Activated T-cell treated with anti-CD3 and anti-CD28 coated beads, Interleukin-2, amount 50 U/mL, for 72 hours (primary cell): ENCODE data around the gene CYP2W1. TPM values are rescaled to one million over a fixed set of nuclear protein-coding genes. Genes with fewer than 3 reads are reported as not detected.

Experiments used
- ATAC-seq, 2 donors: fragments of 150-1000 bp; cut with Tn5 transposase; replicated peaks in 1 of 2; 2 replicates each; pipeline ENCODE4 v1.10.0; 2021; ENCODE audit warnings: moderate library complexity in 2 of 2, mild to moderate bottlenecking in 1 of 2
- DNase-seq, 2 donors: peaks; one replicate each; pipeline ENCODE4 v3.0.0; 2021 to 2022; ENCODE audit warnings: mixed read lengths in 1 of 2
- H3K27ac Mint-ChIP-seq: one replicate; pipeline ENCODE4 v1.8.0; 2022; ENCODE audit warnings: mild to moderate bottlenecking, moderate library complexity, mixed read lengths
- H3K27me3 Mint-ChIP-seq: one replicate; pipeline ENCODE4 v1.8.0; 2022; ENCODE audit warnings: low read depth, mixed read lengths
- H3K36me3 Mint-ChIP-seq, 2 donors: one replicate each; pipeline ENCODE4 v1.8.0; 2022; ENCODE audit warnings: mixed read lengths in 2 of 2, mild to moderate bottlenecking in 1 of 2; ENCODE audit not compliant: insufficient read depth in 2 of 2
- H3K4me1 Mint-ChIP-seq: one replicate; pipeline ENCODE4 v1.8.0; 2022; ENCODE audit warnings: low read depth, mixed read lengths
- H3K4me3 Mint-ChIP-seq, 2 donors: one replicate each; pipeline ENCODE4 v1.8.0; 2022; ENCODE audit warnings: mild to moderate bottlenecking in 2 of 2, mixed read lengths in 2 of 2, moderate library complexity in 2 of 2
- H3K9me3 Mint-ChIP-seq, 2 donors: one replicate each; pipeline ENCODE4 v1.8.0; 2022; ENCODE audit warnings: mixed read lengths in 2 of 2
- total RNA-seq, 2 donors: library from RNA; stranded (reverse); gene quantifications; one replicate each; pipeline ENCODE4 v1.2.3, GENCODE V29; 2022

The CYP2W1 gene
- total RNA-seq, 2 donors from 2014 or later = not detected

GRCh38 chr7:966291-967069 lies 16.5 kb upstream of the CYP2W1 start:
- DNase-seq (no peak), ATAC-seq (no peak)
- Mint-ChIP-seq H3K9me3 (no peaks in the 10 kb centered on the region), H3K27ac (no peak overlapping the region), H3K36me3 (peaks cover 2 to 14% of the 10 kb centered on the region in 2 donors), H3K27me3 (no peaks in the 10 kb centered on the region), H3K4me1 (peaks cover 13% of the 10 kb centered on the region), H3K4me3 (no peak overlapping the region)

DNA sequence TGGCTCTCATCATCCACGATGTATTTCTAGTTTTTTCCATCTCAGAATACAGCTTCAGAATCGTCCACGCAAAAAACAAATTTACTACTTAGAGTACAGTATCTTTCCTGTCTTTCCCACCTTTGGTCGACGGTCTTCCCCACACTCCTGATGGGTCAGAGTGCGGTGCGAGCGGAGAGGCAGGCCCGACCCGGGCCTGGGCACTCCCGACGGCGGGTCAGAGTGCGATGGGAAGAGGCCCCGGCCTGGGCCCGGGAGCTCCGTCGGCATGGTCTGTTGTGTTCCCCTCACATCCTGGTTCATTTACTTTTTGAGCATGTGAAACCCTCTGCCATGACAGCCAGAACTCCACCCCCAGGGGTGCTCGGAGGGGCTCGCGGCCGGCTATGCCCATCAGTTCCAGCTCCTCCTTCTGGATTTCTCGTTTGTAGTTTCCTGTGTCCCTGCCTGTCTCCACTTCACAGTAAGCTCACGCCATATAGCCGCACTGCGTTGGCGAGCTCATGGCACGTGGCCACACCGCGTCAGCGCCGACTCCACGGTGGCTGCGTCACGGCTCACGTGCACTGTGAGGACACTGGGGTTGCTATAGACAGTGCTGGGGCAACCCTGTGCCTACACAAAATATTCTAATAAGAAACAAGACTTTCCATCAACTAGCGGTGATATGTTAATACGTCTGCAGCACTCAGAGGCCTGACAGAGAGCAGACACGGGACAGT lies 15.5 kb upstream of the CYP2W1 start:
- H3K27ac Mint-ChIP-seq = no peak overlapping the region
- H3K4me1 Mint-ChIP-seq = peaks cover 21% of the 10 kb centered on the region
- ATAC-seq = peak in 1 of 2 donors; percentile 6
- no peak for DNase-seq
- no peak overlapping the region for H3K4me3 Mint-ChIP-seq
- H3K36me3 Mint-ChIP-seq = peaks cover 2 to 19% of the 10 kb centered on the region in 2 donors
- H3K27me3 Mint-ChIP-seq = no peaks in the 10 kb centered on the region
- no peaks in the 10 kb centered on the region for H3K9me3 Mint-ChIP-seq

GRCh38 chr7:968205-969105 lies 14.5 kb upstream of the CYP2W1 start:
- Mint-ChIP-seq H3K4me3 (no peak overlapping the region), H3K4me1 (peaks cover 29% of the 10 kb centered on the region), H3K9me3 (no peaks in the 10 kb centered on the region), H3K27ac (no peak overlapping the region), H3K36me3 (peaks cover 2 to 22% of the 10 kb centered on the region in 2 donors), H3K27me3 (no peaks in the 10 kb centered on the region)
- DNase-seq (no peak), ATAC-seq (peak in 1 of 2 donors; percentile 2)

- ATAC-seq = no peak
- H3K27ac Mint-ChIP-seq = no peak overlapping the region
- no peaks in the 10 kb centered on the region for H3K9me3 Mint-ChIP-seq
- H3K4me1 Mint-ChIP-seq = peaks cover 36% of the 10 kb centered on the region
- no peaks in the 10 kb centered on the region for H3K27me3 Mint-ChIP-seq
- no peak for DNase-seq
- no peak overlapping the region for H3K4me3 Mint-ChIP-seq
- peaks cover 2 to 22% of the 10 kb centered on the region in 2 donors for H3K36me3 Mint-ChIP-seq
These were observed 13.6 kb upstream of the CYP2W1 start for GRCh38 chr7:969403-969802.

- Mint-ChIP-seq H3K4me3 (no peak overlapping the region), H3K4me1 (peaks cover 37% of the 10 kb centered on the region), H3K9me3 (no peaks in the 10 kb centered on the region), H3K36me3 (peaks cover 2 to 21% of the 10 kb centered on the region in 2 donors), H3K27ac (peak overlapping the region; percentile 16), H3K27me3 (no peaks in the 10 kb centered on the region)
- no peak for DNase-seq
- ATAC-seq = no peak
These were observed 12.2 kb upstream of the CYP2W1 start for GRCh38 chr7:970744-971143.

- H3K9me3 Mint-ChIP-seq = no peaks in the 10 kb centered on the region
- ATAC-seq (no peak), DNase-seq (no peak)
- peak overlapping the region; percentile 68 for H3K27ac Mint-ChIP-seq
- no peaks in the 10 kb centered on the region for H3K27me3 Mint-ChIP-seq
- H3K36me3 Mint-ChIP-seq = peaks cover 2 to 21% of the 10 kb centered on the region in 2 donors
- no peak overlapping the region for H3K4me3 Mint-ChIP-seq
- peaks cover 31% of the 10 kb centered on the region for H3K4me1 Mint-ChIP-seq
These were observed 10.9 kb upstream of the CYP2W1 start for GRCh38 chr7:972110-972509.

DNA sequence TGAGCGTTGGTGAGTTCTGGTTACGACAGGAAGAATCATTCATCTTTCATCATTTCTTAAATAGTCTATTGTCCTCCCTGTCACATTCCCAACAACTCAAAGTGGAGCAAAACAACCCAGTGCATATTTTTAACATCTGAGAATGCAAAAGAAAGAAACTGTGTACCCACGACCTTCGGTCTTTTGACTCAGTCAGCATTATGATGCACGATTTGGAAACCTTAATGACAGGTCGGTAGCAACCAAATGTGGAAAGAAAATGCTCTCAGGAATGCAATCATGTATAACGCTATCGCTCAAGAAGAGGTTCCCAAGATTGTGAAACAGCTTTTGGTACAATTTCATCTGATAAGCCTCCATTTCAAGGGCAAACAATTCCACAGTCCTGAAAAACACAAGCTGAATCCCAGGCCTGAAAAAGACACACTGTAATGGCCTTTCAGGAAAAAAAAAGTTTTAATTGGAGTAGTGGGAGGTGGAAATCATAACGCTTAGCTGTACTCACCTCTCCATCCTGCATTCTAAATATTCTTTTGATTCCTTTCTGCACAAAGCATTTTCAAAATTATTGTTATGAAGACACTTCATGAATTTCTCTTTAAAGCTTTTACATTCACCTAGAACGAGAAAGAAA lies 10.2 kb upstream of the CYP2W1 start:
- H3K4me1 Mint-ChIP-seq = peaks cover 31% of the 10 kb centered on the region
- peak overlapping the region; percentile 68 for H3K27ac Mint-ChIP-seq
- H3K9me3 Mint-ChIP-seq = no peaks in the 10 kb centered on the region
- DNase-seq (no peak), ATAC-seq (no peak)
- no peaks in the 10 kb centered on the region for H3K27me3 Mint-ChIP-seq
- H3K36me3 Mint-ChIP-seq = peaks cover 2 to 18% of the 10 kb centered on the region in 2 donors
- H3K4me3 Mint-ChIP-seq = peak overlapping the region; percentile 59 to 68

DNA sequence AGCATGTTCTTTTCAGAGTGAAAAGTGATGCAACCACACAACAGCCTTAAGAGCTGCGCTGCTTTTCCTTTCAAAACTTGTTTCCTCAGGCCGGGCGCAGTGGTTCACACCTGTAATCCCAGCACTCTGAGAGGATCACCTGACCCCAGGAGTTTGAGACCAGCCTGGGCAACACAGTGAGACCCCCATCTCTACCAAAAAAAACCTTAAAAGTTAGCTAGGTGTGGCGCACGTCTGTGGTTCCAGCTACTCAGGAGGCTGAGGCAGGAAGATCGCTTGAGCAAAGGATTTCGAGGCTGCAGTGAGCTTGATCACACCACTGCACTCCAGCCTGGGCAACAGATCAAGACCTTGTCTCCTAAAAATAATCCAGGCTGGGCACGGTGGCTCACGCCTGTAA lies 9.7 kb upstream of the CYP2W1 start:
- Mint-ChIP-seq H3K4me3 (peak overlapping the region; percentile 59 to 68), H3K27ac (peak overlapping the region; percentile 68), H3K36me3 (peaks cover 2 to 16% of the 10 kb centered on the region in 2 donors), H3K27me3 (no peaks in the 10 kb centered on the region), H3K4me1 (peaks cover 31% of the 10 kb centered on the region), H3K9me3 (no peaks in the 10 kb centered on the region)
- DNase-seq = no peak
- no peak for ATAC-seq

- Mint-ChIP-seq H3K9me3 (no peaks in the 10 kb centered on the region), H3K4me3 (peak overlapping the region; percentile 94 to 96), H3K27me3 (no peaks in the 10 kb centered on the region), H3K4me1 (peaks cover 31% of the 10 kb centered on the region), H3K27ac (peak overlapping the region; percentile 90), H3K36me3 (peaks cover 2 to 16% of the 10 kb centered on the region in 2 donors)
- ATAC-seq (no peak), DNase-seq (no peak)
These were observed 8.8 kb upstream of the CYP2W1 start for GRCh38 chr7:974172-974571.

DNA sequence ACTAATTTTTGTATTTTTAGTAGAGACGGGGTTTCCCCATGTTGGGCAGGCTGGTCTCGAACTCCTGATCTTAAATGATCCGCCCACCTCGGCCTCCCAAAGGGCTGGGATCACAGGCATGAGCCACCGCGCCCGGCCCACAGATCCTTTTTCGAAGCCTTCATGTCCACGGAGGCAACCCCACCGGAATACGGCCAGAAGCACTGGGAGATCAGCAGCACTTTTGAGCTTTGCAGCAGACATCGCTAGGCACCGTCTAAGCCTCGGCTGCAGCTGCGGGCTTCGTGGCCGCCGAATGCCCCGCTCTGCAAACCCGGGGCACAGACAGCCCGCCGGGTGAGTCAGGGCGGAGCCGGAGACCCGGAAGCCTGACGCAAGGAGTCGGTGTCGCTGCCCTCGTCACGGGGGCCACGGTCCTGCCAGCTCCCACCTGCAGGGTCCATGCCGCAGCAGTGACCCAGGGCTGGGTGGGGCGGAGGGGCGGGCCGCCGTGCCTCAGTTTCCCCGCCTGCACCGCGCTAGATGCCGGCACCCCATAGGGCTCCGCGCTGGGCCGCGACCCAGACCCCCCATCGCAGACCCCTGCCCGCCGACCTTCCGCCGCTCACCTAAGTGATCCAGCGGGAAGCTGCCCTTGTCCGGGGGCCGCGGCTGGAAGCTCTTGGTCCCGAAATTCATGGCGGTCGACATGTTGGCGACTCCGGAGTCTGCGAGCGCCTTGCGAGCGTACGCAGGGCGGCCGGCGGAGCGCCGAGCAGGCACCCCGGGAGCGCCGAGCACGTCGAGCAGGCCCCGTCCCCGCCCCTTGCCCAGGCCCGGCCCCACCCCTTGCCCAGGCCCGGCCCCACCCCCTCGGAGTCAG lies 7.9 kb upstream of the CYP2W1 start, which contains the start of gene COX19:
TSS of gene COX19 (minus strand) at position 730 of the 862 bp plus-strand sequence. CDS start at position 690, 40 bp downstream.
- peaks cover 31% of the 10 kb centered on the region for H3K4me1 Mint-ChIP-seq
- H3K36me3 Mint-ChIP-seq = peaks cover 2 to 15% of the 10 kb centered on the region in 2 donors
- H3K27me3 Mint-ChIP-seq = no peaks in the 10 kb centered on the region
- ATAC-seq (peak; percentile 93), DNase-seq (peak; percentile 91 to 95)
- H3K4me3 Mint-ChIP-seq = peak within 1 kb of the TSS; percentile 94 to 96
- H3K9me3 Mint-ChIP-seq = no peaks in the 10 kb centered on the region
- peak within 1 kb of the TSS; percentile 90 for H3K27ac Mint-ChIP-seq

DNA sequence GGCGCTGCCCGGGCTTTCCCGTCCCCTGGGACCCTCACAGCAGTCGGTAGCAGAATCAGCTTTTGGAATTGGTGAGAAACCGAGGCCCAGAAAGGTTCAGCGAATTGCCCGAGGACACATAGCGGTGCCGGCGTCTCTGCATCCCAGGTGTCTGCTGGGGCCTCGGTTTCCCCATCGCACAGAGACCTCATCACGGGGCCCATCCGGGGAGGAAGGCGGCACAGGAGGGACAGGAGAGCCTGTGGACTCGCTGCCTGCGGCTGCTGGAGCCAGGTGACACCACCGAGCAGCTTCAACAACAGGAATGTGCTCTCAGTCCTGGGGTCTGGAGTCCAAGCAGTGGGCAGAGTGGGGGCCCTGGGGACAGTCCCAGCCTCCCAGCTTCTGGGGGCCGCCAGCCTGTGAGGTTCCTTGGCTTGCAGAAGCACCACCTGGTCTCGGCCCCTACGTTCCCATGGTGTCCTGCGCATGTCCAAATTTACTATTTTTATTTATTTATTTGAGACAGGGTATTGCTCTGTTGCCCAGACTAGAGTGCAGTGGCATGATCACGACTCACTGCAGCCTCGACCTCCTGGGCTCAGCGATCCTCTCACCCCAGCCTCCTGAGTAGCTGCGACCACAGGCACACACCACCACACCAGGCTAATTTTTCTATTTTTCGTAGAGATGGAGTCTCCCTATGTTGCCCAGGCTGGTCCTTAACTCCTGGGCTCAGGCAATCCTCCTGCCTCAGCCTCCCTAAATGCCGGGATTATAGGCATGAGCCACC lies 7.1 kb upstream of the CYP2W1 start:
- Mint-ChIP-seq H3K27ac (no peak overlapping the region), H3K9me3 (no peaks in the 10 kb centered on the region), H3K36me3 (peaks cover 2 to 13% of the 10 kb centered on the region in 2 donors), H3K4me1 (peaks cover 29% of the 10 kb centered on the region), H3K4me3 (peak overlapping the region; percentile 94 to 96), H3K27me3 (no peaks in the 10 kb centered on the region)
- ATAC-seq = no peak
- DNase-seq = no peak
